ENCODE results near the gene PTPRN2. TPM values are rescaled to one million over a fixed set of nuclear protein-coding genes. Genes with fewer than 3 reads are reported as not detected.
"Not testable (repeated sequence)": the region's sequence is repeated elsewhere in the genome, so short reads cannot be mapped to it uniquely, and the experiment has no call there.

PTPRN2 gene
- total RNA-seq, 1 donor from 2014 or later = 32.2 TPM

- H3K27me3 Mint-ChIP-seq (ENCODE audit: low read depth) = peaks cover 4% of the 10 kb centered on the region
- peaks cover 26% of the 10 kb centered on the region for H3K4me1 Mint-ChIP-seq
- peaks cover 6% of the 10 kb centered on the region for H3K36me3 Mint-ChIP-seq (ENCODE audit: low read depth)
- H3K27ac Mint-ChIP-seq (ENCODE audit: unreplicated experiment) = no peak overlapping the region
- TF ChIP-seq CTCF (conservative IDR thresholded peaks at IDR 0.05) = no peak
- DNase-seq (ENCODE audit: low read depth, low spot score) = no peak
- peaks cover 7% of the 10 kb centered on the region for H3K9me3 Mint-ChIP-seq
- no peak overlapping the region for H3K4me3 Mint-ChIP-seq
Observed at GRCh38 chr7:157490465-157490912, 1097.1 kb downstream of the PTPRN2 start.

DNA sequence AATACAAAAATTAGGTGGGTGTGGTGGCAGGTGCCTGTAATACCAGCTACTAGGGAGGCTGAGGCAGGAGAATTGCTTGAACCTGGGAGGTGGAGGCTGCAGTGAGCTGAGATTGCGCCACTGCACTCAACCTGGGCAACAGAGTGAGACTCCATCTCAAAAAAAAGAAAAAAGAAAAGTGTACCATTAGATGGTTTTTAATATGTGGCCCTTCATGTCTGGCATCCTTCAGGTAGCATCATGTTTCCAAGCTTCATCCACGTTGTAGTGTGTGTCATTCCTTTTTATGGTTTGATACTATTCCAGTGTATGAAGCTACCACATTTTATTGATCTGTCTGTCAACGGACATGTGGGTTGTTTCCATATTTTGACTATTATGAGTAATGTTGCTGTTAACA is 1097.8 kb downstream of the PTPRN2 start:
- not testable (repeated sequence) for H3K27me3 Mint-ChIP-seq (ENCODE audit: low read depth); H3K9me3 Mint-ChIP-seq; H3K27ac Mint-ChIP-seq (ENCODE audit: unreplicated experiment)

More for the DNA sequence above, 1097.8 kb downstream of the PTPRN2 start:
- not testable (repeated sequence) for H3K36me3 Mint-ChIP-seq (ENCODE audit: low read depth); DNase-seq (ENCODE audit: low read depth, low spot score); H3K4me3 Mint-ChIP-seq
- peaks cover 27% of the 10 kb centered on the region for H3K4me1 Mint-ChIP-seq

Small RNA genes lying within 50 kb of the gene (microRNA-seq; reads per million reads assigned to microRNA genes)
- 66.3 reads per million, percentile 56 among the genes with 10 or more reads in this experiment for gene MIR153-2
- not detected for gene MIR5707
- gene MIR595 = not detected

Other genes with a start within 250 kb of the PTPRN2 start
- gene NCAPG2, start 117.0 kb upstream of the PTPRN2 start, total RNA-seq = 84.9 and 86.7 TPM in 2 replicates
- gene ESYT2, start 241.7 kb upstream of the PTPRN2 start, total RNA-seq = 21.1 and 23.3 TPM in 2 replicates